ENCODE data around the gene CLCN7. TPM values are rescaled to one million over a fixed set of nuclear protein-coding genes. Genes with fewer than 3 reads are reported as not detected.

CLCN7 gene
- total RNA-seq, 1 donor from 2014 or later, result 58.0 TPM

GRCh38 chr16:1426734-1427471 is 47.9 kb downstream of the CLCN7 start:
- H3K27ac Mint-ChIP-seq, result no peak overlapping the region
- no peaks in the 10 kb centered on the region for H3K9me3 Mint-ChIP-seq
- H3K4me1 Mint-ChIP-seq, result peaks cover 4% of the 10 kb centered on the region
- H3K4me3 Mint-ChIP-seq, result no peak overlapping the region
- no peak for DNase-seq
- H3K27me3 Mint-ChIP-seq, result no peaks in the 10 kb centered on the region
- H3K36me3 Mint-ChIP-seq (ENCODE audit: low read depth), result no peaks in the 10 kb centered on the region
- intact Hi-C loops (cut with micrococcal nuclease), result no loop called here

GRCh38 chr16:1425616-1426370 is 49.0 kb downstream of the CLCN7 start:
- H3K9me3 Mint-ChIP-seq, result no peaks in the 10 kb centered on the region
- H3K27ac Mint-ChIP-seq, result no peak overlapping the region
- H3K4me1 Mint-ChIP-seq, result peaks cover 9% of the 10 kb centered on the region
- H3K36me3 Mint-ChIP-seq (ENCODE audit: low read depth), result peaks cover under 1% of the 10 kb centered on the region
- peaks cover under 1% of the 10 kb centered on the region for H3K27me3 Mint-ChIP-seq
- no peak for DNase-seq
- intact Hi-C loops (cut with micrococcal nuclease), result no loop called here
- H3K4me3 Mint-ChIP-seq, result no peak overlapping the region

- no peak overlapping the region for H3K27ac Mint-ChIP-seq
- no peak for DNase-seq
- no peaks in the 10 kb centered on the region for H3K9me3 Mint-ChIP-seq
- intact Hi-C loops (cut with micrococcal nuclease), result loop anchor here (5.0 kb wide), 1 partner anchor 72 kb away; the partner anchor contains the start of genes GNPTG and TSR3
- H3K27me3 Mint-ChIP-seq, result peaks cover 3% of the 10 kb centered on the region
- H3K4me1 Mint-ChIP-seq, result peaks cover 13% of the 10 kb centered on the region
- peaks cover 5% of the 10 kb centered on the region for H3K36me3 Mint-ChIP-seq (ENCODE audit: low read depth)
- no peak overlapping the region for H3K4me3 Mint-ChIP-seq
Measured at GRCh38 chr16:1424028-1424427, 50.8 kb downstream of the CLCN7 start.

GRCh38 chr16:1422076-1422475 is 52.8 kb downstream of the CLCN7 start:
- DNase-seq, result no peak
- Mint-ChIP-seq H3K36me3 (ENCODE audit: low read depth) (peaks cover 15% of the 10 kb centered on the region), H3K27me3 (peaks cover 3% of the 10 kb centered on the region), H3K9me3 (no peaks in the 10 kb centered on the region), H3K4me1 (peaks cover 18% of the 10 kb centered on the region), H3K4me3 (peak overlapping the region; percentile 81), H3K27ac (peak overlapping the region; percentile 97)
- intact Hi-C loops (cut with micrococcal nuclease), result loop anchor here (5.0 kb wide), 1 partner anchor 70 kb away; the partner anchor contains the start of genes GNPTG and TSR3

GRCh38 chr16:1420111-1420539 is 54.7 kb downstream of the CLCN7 start:
- H3K36me3 Mint-ChIP-seq (ENCODE audit: low read depth), result peaks cover 16% of the 10 kb centered on the region
- H3K27me3 Mint-ChIP-seq, result peaks cover 3% of the 10 kb centered on the region
- DNase-seq, result no peak
- H3K4me3 Mint-ChIP-seq, result peak overlapping the region; percentile 81
- intact Hi-C loops (cut with micrococcal nuclease), result loop anchor here (1.0 to 5.0 kb wide), 5 partner anchors 55 to 286 kb away; partner anchors contain the start of genes CLCN7, CRAMP1, GNPTG and IFT140
- H3K27ac Mint-ChIP-seq, result peak overlapping the region; percentile 97
- H3K9me3 Mint-ChIP-seq, result no peaks in the 10 kb centered on the region
- peaks cover 18% of the 10 kb centered on the region for H3K4me1 Mint-ChIP-seq

- peaks cover 3% of the 10 kb centered on the region for H3K27me3 Mint-ChIP-seq
Measured at GRCh38 chr16:1416521-1416941, 58.3 kb downstream of the CLCN7 start.

GRCh38 chr16:1414532-1415260 is 60.1 kb downstream of the CLCN7 start, which contains the start of gene UNKL:
Gene UNKL, minus strand, starts transcription at chr16:1414704. Its CDS starts 13 bp downstream, at chr16:1414691.
- intact Hi-C loops (cut with micrococcal nuclease), result no loop called here
- no peaks in the 10 kb centered on the region for H3K9me3 Mint-ChIP-seq
- H3K27ac Mint-ChIP-seq, result peak within 1 kb of the TSS; percentile 94
- H3K4me1 Mint-ChIP-seq, result peaks cover 14% of the 10 kb centered on the region
- H3K27me3 Mint-ChIP-seq, result no peaks in the 10 kb centered on the region
- peaks cover 15% of the 10 kb centered on the region for H3K36me3 Mint-ChIP-seq (ENCODE audit: low read depth)
- peak; percentile 95 for DNase-seq
- H3K4me3 Mint-ChIP-seq, result peak within 1 kb of the TSS; percentile 85

More at GRCh38 chr16:1416521-1416941, 58.3 kb downstream of the CLCN7 start:
- peak overlapping the region; percentile 29 for H3K27ac Mint-ChIP-seq
- no peak for DNase-seq
- no peak overlapping the region for H3K4me3 Mint-ChIP-seq
- intact Hi-C loops (cut with micrococcal nuclease), result no loop called here
- H3K9me3 Mint-ChIP-seq, result no peaks in the 10 kb centered on the region
- H3K36me3 Mint-ChIP-seq (ENCODE audit: low read depth), result peaks cover 18% of the 10 kb centered on the region
- H3K4me1 Mint-ChIP-seq, result peaks cover 20% of the 10 kb centered on the region

- DNase-seq, result peak; percentile 91
- Mint-ChIP-seq H3K36me3 (ENCODE audit: low read depth) (peaks cover 16% of the 10 kb centered on the region), H3K4me1 (peaks cover 16% of the 10 kb centered on the region), H3K27me3 (no peaks in the 10 kb centered on the region), H3K9me3 (no peaks in the 10 kb centered on the region), H3K27ac (peak overlapping the region; percentile 87), H3K4me3 (peak overlapping the region; percentile 85)
- intact Hi-C loops (cut with micrococcal nuclease), result no loop called here
Measured at GRCh38 chr16:1413684-1414531, 60.9 kb downstream of the CLCN7 start.

- H3K4me3 Mint-ChIP-seq, result no peak overlapping the region
- H3K9me3 Mint-ChIP-seq, result no peaks in the 10 kb centered on the region
- H3K27me3 Mint-ChIP-seq, result no peaks in the 10 kb centered on the region
- peaks cover 14% of the 10 kb centered on the region for H3K4me1 Mint-ChIP-seq
- no peak overlapping the region for H3K27ac Mint-ChIP-seq
- intact Hi-C loops (cut with micrococcal nuclease), result no loop called here
- DNase-seq, result no peak
- peaks cover 9% of the 10 kb centered on the region for H3K36me3 Mint-ChIP-seq (ENCODE audit: low read depth)
Measured at GRCh38 chr16:1412847-1413246, 62.0 kb downstream of the CLCN7 start.

- Mint-ChIP-seq H3K27ac (peak overlapping the region; percentile 67), H3K36me3 (ENCODE audit: low read depth) (peaks cover 7% of the 10 kb centered on the region), H3K27me3 (no peaks in the 10 kb centered on the region), H3K9me3 (no peaks in the 10 kb centered on the region), H3K4me3 (peak overlapping the region; percentile 83), H3K4me1 (peaks cover 11% of the 10 kb centered on the region)
- DNase-seq, result peak; percentile 99
- intact Hi-C loops (cut with micrococcal nuclease), result no loop called here
Measured at GRCh38 chr16:1408171-1408837, 66.5 kb downstream of the CLCN7 start.

GRCh38 chr16:1407753-1408152 is 67.1 kb downstream of the CLCN7 start:
- peaks cover 7% of the 10 kb centered on the region for H3K36me3 Mint-ChIP-seq (ENCODE audit: low read depth)
- H3K27me3 Mint-ChIP-seq, result no peaks in the 10 kb centered on the region
- DNase-seq, result no peak
- intact Hi-C loops (cut with micrococcal nuclease), result no loop called here
- no peak overlapping the region for H3K27ac Mint-ChIP-seq
- peak overlapping the region; percentile 83 for H3K4me3 Mint-ChIP-seq
- H3K4me1 Mint-ChIP-seq, result peaks cover 11% of the 10 kb centered on the region
- no peaks in the 10 kb centered on the region for H3K9me3 Mint-ChIP-seq

- H3K36me3 Mint-ChIP-seq (ENCODE audit: low read depth), result peaks cover 25% of the 10 kb centered on the region
- H3K4me3 Mint-ChIP-seq, result no peak overlapping the region
- intact Hi-C loops (cut with micrococcal nuclease), result no loop called here
Measured at GRCh38 chr16:1403733-1404132, 71.1 kb downstream of the CLCN7 start.

More at GRCh38 chr16:1403733-1404132, 71.1 kb downstream of the CLCN7 start:
- no peak for DNase-seq
- H3K27ac Mint-ChIP-seq, result no peak overlapping the region
- no peaks in the 10 kb centered on the region for H3K9me3 Mint-ChIP-seq
- peaks cover 4% of the 10 kb centered on the region for H3K4me1 Mint-ChIP-seq
- H3K27me3 Mint-ChIP-seq, result no peaks in the 10 kb centered on the region
